Panc1 (cell line): ENCODE data around the gene MMP23B. TPM values are rescaled to one million over a fixed set of nuclear protein-coding genes. Genes with fewer than 3 reads are reported as not detected.
"Not testable (repeated sequence)": the region's sequence is repeated elsewhere in the genome, so short reads cannot be mapped to it uniquely, and the experiment has no call there.

ENCODE experiments used
- ATAC-seq: fragments of 200-7000 bp; cut with Tn5 transposase; 2 replicates; pipeline ENCODE4 v1.9.1; 2020; ENCODE audit warnings: mild to moderate bottlenecking, moderate library complexity
- BruUV-seq: library from RNA; stranded (reverse); fragments of 400-500 nt; replicated peaks from 2 replicates; lab custom pipeline; 2021; lab: Mats Ljungman, UMichigan
- CTCF ChIA-PET: fragments of 300-600 bp; sonication (Branson Sonifier 250); formaldehyde crosslinking; loops from one replicate; lab custom pipeline; 2022; ENCODE audit warnings: antibody characterized with exemption; lab: Charles Lee
- POLR2A ChIA-PET: fragments of 300-600 bp; sonication (Branson Sonifier 250); formaldehyde crosslinking; loops from one replicate; lab custom pipeline; 2022; ENCODE audit warnings: antibody characterized with exemption; lab: Charles Lee
- DNase-seq: peaks from one replicate; pipeline ENCODE4 v3.0.0-alpha.2; 2010; ENCODE audit warnings: low read depth, low spot score
- H3K27ac ChIP-seq: 2 replicates; pipeline ENCODE4 v1.5.1; 2011; ENCODE audit warnings: mild to moderate bottlenecking, low read length, inconsistent platforms
- H3K27me3 ChIP-seq: fragments of 200-500 bp; sonication (Bioruptor generic); 2 replicates; pipeline ENCODE4 v1.6.0; 2014; ENCODE audit warnings: low read length, inconsistent platforms; ENCODE audit not compliant: control insufficient read depth, insufficient read depth
- H3K36me3 ChIP-seq: fragments of 200-500 bp; sonication (Bioruptor generic); 2 replicates; pipeline ENCODE4 v1.5.1; 2014; ENCODE audit warnings: inconsistent platforms, mild to moderate bottlenecking, low read length, moderate library complexity; ENCODE audit not compliant: control insufficient read depth, insufficient read depth
- H3K4me1 ChIP-seq: 2 replicates; pipeline ENCODE4 v1.5.1; 2011; ENCODE audit warnings: inconsistent platforms, mild to moderate bottlenecking, low read length, moderate library complexity; ENCODE audit not compliant: control insufficient read depth, insufficient read depth
- H3K4me3 ChIP-seq, 2 experiments: 2 replicates each; pipeline ENCODE4 v1.5.1; 2011 to 2012; ENCODE audit warnings: low read depth in 2 of 2, low read length in 2 of 2, mild to moderate bottlenecking in 2 of 2, inconsistent platforms in 1 of 2, moderate library complexity in 1 of 2
- H3K9me3 ChIP-seq: fragments of 200-500 bp; sonication (Bioruptor generic); 2 replicates; pipeline ENCODE4 v1.5.1; 2014; ENCODE audit warnings: low read depth, mild to moderate bottlenecking, inconsistent platforms, low read length, moderate library complexity; ENCODE audit not compliant: control insufficient read depth, insufficient read depth
- CTCF ChIP-seq: fragments of 450-650 bp; IDR thresholded peaks from 2 replicates; pipeline ENCODE4 v1.5.1; 2017; ENCODE audit warnings: mild to moderate bottlenecking
- POLR2AphosphoS5 ChIP-seq: IDR thresholded peaks from 2 replicates; pipeline ENCODE4 v1.6.1; 2012; ENCODE audit warnings: mild to moderate bottlenecking, low read depth, low read length, moderate library complexity
- REST ChIP-seq, 2 experiments: IDR thresholded peaks; 2 replicates each; pipeline ENCODE4 v1.6.1; 2011 to 2012; ENCODE audit warnings: low read depth in 2 of 2, control low read depth in 1 of 2, low read length in 1 of 2, mild to moderate bottlenecking in 1 of 2, moderate library complexity in 1 of 2; ENCODE audit not compliant: insufficient read depth in 1 of 2
- SIN3A ChIP-seq: IDR thresholded peaks from 2 replicates; pipeline ENCODE4 v1.6.1; 2012; ENCODE audit warnings: low read depth, mild to moderate bottlenecking, low read length, moderate library complexity, borderline replicate concordance; ENCODE audit not compliant: insufficient read depth
- TCF7L2 ChIP-seq: IDR thresholded peaks from 2 replicates; pipeline ENCODE4 v1.6.1; 2011; ENCODE audit warnings: mild to moderate bottlenecking, low read depth, low read length, inconsistent platforms
- in situ Hi-C: cut with HindIII; loops from 2 replicates; pipeline ENCODE4 v1.10.0; 2016; ENCODE audit warnings: low sequenced_read_pairs, low pct_unique_long_range_greater_than_20kb
- intact Hi-C: fragments of 100-400 bp; cut with micrococcal nuclease; formaldehyde crosslinking; loops from one replicate; pipeline ENCODE4 v1.10.0; 2022; ENCODE audit not compliant: unreplicated experiment
- total RNA-seq: library from RNA; stranded (reverse); gene quantifications from one replicate; pipeline ENCODE4 v1.2.1, GENCODE V29; 2021; ENCODE audit not compliant: unreplicated experiment

Gene MMP23B
- total RNA-seq, 1 experiment from 2014 or later, result 5.0 TPM

GRCh38 chr1:1630965-1631781, 800 bp upstream of the MMP23B start:
- intact Hi-C loops, result no loop called here
- Histone ChIP-seq H3K27me3 (no peaks in the 10 kb centered on the region), H3K27ac (no peak overlapping the region), H3K4me3 (no peak overlapping the region), H3K9me3 (no peaks in the 10 kb centered on the region), H3K4me1 (no peaks in the 10 kb centered on the region), H3K36me3 (no peaks in the 10 kb centered on the region)
- DNase-seq (no peak), ATAC-seq (no peak)
- TF ChIP-seq CTCF (no peak), SIN3A (no peak), TCF7L2 (no peak), POLR2AphosphoS5 (no peak), REST (IDR thresholded peaks at IDR 0.05; ENCODE audit: insufficient read depth in 1 of 2, low read depth in 2 of 2, low read length in 1 of 2) (no peak)
- no TSS peak for BruUV-seq
- in situ Hi-C loops, result no loop called here
- CTCF ChIA-PET, result no interaction called here
- POLR2A ChIA-PET, result no interaction called here

DNA sequence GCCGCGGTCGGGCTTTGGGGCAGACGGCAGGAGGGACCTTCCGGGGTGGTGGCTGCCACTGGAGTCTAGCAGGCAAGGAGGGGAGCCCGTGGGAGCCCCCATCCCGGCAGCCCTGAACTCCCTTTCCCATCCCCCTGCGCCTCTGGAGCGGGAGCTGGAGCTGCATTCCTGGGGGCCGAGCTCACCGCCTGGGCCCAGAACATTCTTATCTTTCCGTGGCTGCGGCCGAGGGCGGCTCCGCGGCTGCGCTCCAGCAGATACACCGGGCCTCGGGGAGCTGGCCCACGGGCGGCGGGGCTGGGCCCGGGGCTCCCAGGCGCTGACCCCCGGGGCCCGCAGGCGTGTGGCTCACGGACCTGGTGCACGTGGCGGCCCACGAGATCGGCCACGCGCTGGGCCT, 1.4 kb downstream of the MMP23B start:
- H3K9me3 ChIP-seq, BruUV-seq, H3K27ac ChIP-seq, in situ Hi-C loops, intact Hi-C loops, ATAC-seq, DNase-seq, H3K27me3 ChIP-seq, POLR2A ChIA-PET, H3K4me1 ChIP-seq, H3K36me3 ChIP-seq, CTCF ChIA-PET, H3K4me3 ChIP-seq: not testable (repeated sequence)

DNA sequence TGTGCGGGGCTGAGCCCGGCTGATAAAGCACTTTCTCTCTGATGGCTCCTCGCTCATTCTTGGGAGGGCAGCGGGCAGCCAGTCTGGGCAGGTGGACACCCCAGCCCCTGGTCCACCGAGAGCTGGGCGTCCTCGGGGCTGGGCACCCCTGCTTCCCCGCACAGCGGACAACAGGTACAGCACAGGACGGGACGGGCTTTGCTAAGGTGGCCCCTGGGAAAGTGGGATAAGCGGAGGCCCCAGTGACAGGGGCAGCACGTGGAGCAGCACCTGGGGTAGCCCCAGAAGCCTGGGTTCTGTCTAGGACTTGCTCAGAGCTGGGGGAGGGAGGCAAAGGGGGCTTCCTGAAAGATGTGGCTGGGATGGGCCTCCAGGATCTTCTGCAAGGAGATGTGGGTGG, 2.6 kb downstream of the MMP23B start:
- H3K36me3 ChIP-seq, POLR2A ChIA-PET, H3K9me3 ChIP-seq, H3K27ac ChIP-seq, ATAC-seq, in situ Hi-C loops, H3K27me3 ChIP-seq, H3K4me1 ChIP-seq, H3K4me3 ChIP-seq, CTCF ChIA-PET, BruUV-seq, intact Hi-C loops, DNase-seq: not testable (repeated sequence)

- in situ Hi-C loops, POLR2A ChIA-PET, H3K27ac ChIP-seq, H3K4me1 ChIP-seq, H3K27me3 ChIP-seq, ATAC-seq, H3K9me3 ChIP-seq, H3K36me3 ChIP-seq, DNase-seq, BruUV-seq, CTCF ChIA-PET, intact Hi-C loops, H3K4me3 ChIP-seq: not testable (repeated sequence)
Measured at GRCh38 chr1:1636621-1637478, 4.9 kb downstream of the MMP23B start.

GRCh38 chr1:1637479-1637875, 5.5 kb downstream of the MMP23B start:
- DNase-seq, H3K36me3 ChIP-seq, in situ Hi-C loops, intact Hi-C loops, H3K27ac ChIP-seq, ATAC-seq, BruUV-seq, H3K9me3 ChIP-seq, H3K4me3 ChIP-seq, H3K4me1 ChIP-seq, H3K27me3 ChIP-seq, POLR2A ChIA-PET, CTCF ChIA-PET: not testable (repeated sequence)
